Measurements from ENCODE around the gene SECISBP2. TPM values are rescaled to one million over a fixed set of nuclear protein-coding genes. Genes with fewer than 3 reads are reported as not detected.

The SECISBP2 gene
- total and polyA plus RNA-seq, 2 of the 13 experiments (the other 11 are each of a cell fraction or from before 2014, with no cell fraction given) = 32.4 to 38.0 TPM

GRCh38 chr9:89374176-89374575, 55.9 kb downstream of the SECISBP2 start (continued):
- TF ChIP-seq ZFP37 (CRISPR knock-in tag; IDR thresholded peaks at IDR 0.05; ENCODE audit: borderline replicate concordance) (no peak), HNF4A (CRISPR knock-in tag; IDR thresholded peaks at IDR 0.05) (no peak), PPARG (CRISPR knock-in tag; conservative IDR thresholded peaks at IDR 0.05) (no peak), THAP9 (CRISPR knock-in tag; IDR thresholded peaks at IDR 0.05; ENCODE audit: borderline replicate concordance) (no peak), ZBTB20 (CRISPR knock-in tag; IDR thresholded peaks at IDR 0.05; ENCODE audit: borderline replicate concordance, low read depth) (no peak), RBM22 (optimal IDR thresholded peaks at IDR 0.05; ENCODE audit: low read length) (no peak), PAF1 (CRISPR knock-in tag; IDR thresholded peaks at IDR 0.05) (no peak)

DNA sequence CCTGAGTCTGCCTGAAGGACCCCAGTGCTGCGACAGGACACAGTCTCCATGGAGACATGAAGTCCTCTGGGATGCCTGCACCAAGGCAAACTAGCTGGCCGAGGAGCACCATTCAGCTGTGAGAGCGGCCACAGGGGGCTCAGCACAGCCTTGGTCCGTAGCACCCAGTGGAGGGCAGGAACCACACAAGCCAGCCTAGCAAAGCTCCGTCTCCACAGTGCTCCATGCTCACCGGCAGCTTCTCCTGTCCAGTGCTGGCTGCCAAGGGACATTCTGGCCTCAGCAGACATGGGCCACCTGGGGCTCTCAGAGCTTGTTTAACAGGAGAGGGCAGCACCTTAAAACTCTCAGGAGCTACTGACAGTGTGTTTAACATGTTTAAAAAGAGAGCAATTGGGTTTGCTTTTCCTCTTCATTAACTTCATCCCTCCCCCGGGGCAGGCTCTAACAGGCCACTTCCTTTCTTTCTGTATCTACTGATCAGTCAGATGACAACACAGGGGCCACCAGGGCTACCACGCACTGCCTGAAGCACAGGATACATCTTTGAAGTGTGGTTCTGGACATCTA, 57.0 kb downstream of the SECISBP2 start:
- in situ Hi-C loops (cut with HindIII; ENCODE audit: extremely low pct_ligation_motif_present, low pct_unique_long_range_greater_than_20kb) = no loop called here
- Histone ChIP-seq H4K20me1 (ENCODE audit: insufficient read depth, low read length) (no peaks in the 10 kb centered on the region), H3K4me2 (ENCODE audit: low read depth, low read length) (peak overlapping the region; percentile 52), H3K4me3 (replicated peaks in 1 of 3; ENCODE audit: insufficient read depth in 1 of 3, low read depth in 2 of 3, low read length in 3 of 3) (peak overlapping the region in 1 of 3 experiments; percentile 31; a peak in 1 of 6 replicates), H3K79me2 (ENCODE audit: insufficient read depth, low read length) (no peaks in the 10 kb centered on the region), H3K36me3 (replicated peaks in 1 of 2; ENCODE audit: control insufficient read depth in 1 of 2, insufficient read depth in 2 of 2, low read length in 2 of 2) (no peaks in the 10 kb centered on the region), H2AFZ (ENCODE audit: low read length) (no peak overlapping the region), H3K27me3 (ENCODE audit: control insufficient read depth in 1 of 2, insufficient read depth in 2 of 2, low read length in 2 of 2) (peaks cover 0 to 8% of the 10 kb centered on the region in 2 experiments; a peak in 1 of 5 replicates), H3K9ac (ENCODE audit: insufficient read depth, low read depth, low read length) (no peak overlapping the region), H3K27ac (ENCODE audit: extremely low read length, insufficient read depth, low read length) (no peak overlapping the region), H3K9me3 (ENCODE audit: low read length) (no peaks in the 10 kb centered on the region), H3K4me1 (ENCODE audit: insufficient read depth, low read length) (peaks cover 19% of the 10 kb centered on the region; the same call in 1 of the 2 replicates)
- DNase-seq (ENCODE audit: low spot score) (no peak), ATAC-seq (peak; percentile 66), FAIRE-seq (no peak)
- intact Hi-C loops (cut with micrococcal nuclease; ENCODE audit: unreplicated experiment) = no loop called here
- 10% methylated on average over 4 of the region's 8 CpGs for WGBS (ENCODE audit: low lambda C conversion rate)
- CTCF ChIA-PET (ENCODE audit: low intra/inter-chr PET ratio, low total read pairs) = no interaction called here
- POLR2A ChIA-PET = no interaction called here
- no TSS peak for BruUV-seq (replicated peaks)
- TF ChIP-seq, protein P1, sequence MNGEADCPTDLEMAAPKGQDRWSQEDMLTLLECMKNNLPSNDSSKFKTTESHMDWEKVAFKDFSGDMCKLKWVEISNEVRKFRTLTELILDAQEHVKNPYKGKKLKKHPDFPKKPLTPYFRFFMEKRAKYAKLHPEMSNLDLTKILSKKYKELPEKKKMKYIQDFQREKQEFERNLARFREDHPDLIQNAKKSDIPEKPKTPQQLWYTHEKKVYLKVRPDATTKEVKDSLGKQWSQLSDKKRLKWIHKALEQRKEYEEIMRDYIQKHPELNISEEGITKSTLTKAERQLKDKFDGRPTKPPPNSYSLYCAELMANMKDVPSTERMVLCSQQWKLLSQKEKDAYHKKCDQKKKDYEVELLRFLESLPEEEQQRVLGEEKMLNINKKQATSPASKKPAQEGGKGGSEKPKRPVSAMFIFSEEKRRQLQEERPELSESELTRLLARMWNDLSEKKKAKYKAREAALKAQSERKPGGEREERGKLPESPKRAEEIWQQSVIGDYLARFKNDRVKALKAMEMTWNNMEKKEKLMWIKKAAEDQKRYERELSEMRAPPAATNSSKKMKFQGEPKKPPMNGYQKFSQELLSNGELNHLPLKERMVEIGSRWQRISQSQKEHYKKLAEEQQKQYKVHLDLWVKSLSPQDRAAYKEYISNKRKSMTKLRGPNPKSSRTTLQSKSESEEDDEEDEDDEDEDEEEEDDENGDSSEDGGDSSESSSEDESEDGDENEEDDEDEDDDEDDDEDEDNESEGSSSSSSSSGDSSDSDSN (CRISPR knock-in tag; IDR thresholded peaks at IDR 0.05) = peak; percentile 51; the same call in 1 of the 2 replicates
- TF ChIP-seq, protein P2, sequence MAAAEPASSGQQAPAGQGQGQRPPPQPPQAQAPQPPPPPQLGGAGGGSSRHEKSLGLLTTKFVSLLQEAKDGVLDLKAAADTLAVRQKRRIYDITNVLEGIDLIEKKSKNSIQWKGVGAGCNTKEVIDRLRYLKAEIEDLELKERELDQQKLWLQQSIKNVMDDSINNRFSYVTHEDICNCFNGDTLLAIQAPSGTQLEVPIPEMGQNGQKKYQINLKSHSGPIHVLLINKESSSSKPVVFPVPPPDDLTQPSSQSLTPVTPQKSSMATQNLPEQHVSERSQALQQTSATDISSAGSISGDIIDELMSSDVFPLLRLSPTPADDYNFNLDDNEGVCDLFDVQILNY (CRISPR knock-in tag; conservative IDR thresholded peaks at IDR 0.05) = no peak
- TF ChIP-seq TBX3 (IDR thresholded peaks at IDR 0.05; ENCODE audit: borderline replicate concordance) (no peak), CREM (IDR thresholded peaks at IDR 0.05) (no peak), CREM (CRISPR knock-in tag; IDR thresholded peaks at IDR 0.05) (no peak), ZNF335 (CRISPR knock-in tag; IDR thresholded peaks at IDR 0.05) (peak; percentile 61; the same call in 1 of the 2 replicates), ZNF263 (CRISPR knock-in tag; IDR thresholded peaks at IDR 0.05) (peak; percentile 93)
- TF ChIP-seq, protein P3, sequence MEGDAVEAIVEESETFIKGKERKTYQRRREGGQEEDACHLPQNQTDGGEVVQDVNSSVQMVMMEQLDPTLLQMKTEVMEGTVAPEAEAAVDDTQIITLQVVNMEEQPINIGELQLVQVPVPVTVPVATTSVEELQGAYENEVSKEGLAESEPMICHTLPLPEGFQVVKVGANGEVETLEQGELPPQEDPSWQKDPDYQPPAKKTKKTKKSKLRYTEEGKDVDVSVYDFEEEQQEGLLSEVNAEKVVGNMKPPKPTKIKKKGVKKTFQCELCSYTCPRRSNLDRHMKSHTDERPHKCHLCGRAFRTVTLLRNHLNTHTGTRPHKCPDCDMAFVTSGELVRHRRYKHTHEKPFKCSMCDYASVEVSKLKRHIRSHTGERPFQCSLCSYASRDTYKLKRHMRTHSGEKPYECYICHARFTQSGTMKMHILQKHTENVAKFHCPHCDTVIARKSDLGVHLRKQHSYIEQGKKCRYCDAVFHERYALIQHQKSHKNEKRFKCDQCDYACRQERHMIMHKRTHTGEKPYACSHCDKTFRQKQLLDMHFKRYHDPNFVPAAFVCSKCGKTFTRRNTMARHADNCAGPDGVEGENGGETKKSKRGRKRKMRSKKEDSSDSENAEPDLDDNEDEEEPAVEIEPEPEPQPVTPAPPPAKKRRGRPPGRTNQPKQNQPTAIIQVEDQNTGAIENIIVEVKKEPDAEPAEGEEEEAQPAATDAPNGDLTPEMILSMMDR (CRISPR knock-in tag; IDR thresholded peaks at IDR 0.05) = 0 out of 2 replicates have a peak, but pooled peaks have one; percentile 13
